Liver (tissue), 9 donors: Measurements from ENCODE around the gene ZNF786. TPM values are rescaled to one million over a fixed set of nuclear protein-coding genes. Genes with fewer than 3 reads are reported as not detected.

Source experiments
- DNase-seq: peaks from one replicate; pipeline ENCODE4 v3.0.0-alpha.2; 2017; ENCODE audit warnings: low spot score
- H3K27ac ChIP-seq, 2 donors: one replicate each; pipeline ENCODE4 v1.7.0; 2013; ENCODE audit warnings: inconsistent platforms in 2 of 2, low read length in 2 of 2, control low read depth in 1 of 2, low read depth in 1 of 2, mild to moderate bottlenecking in 1 of 2
- H3K27me3 ChIP-seq, 4 donors: one replicate each; pipeline versions ENCODE4 v1.6.1 to v1.7.0; 2013; ENCODE audit warnings: low read length in 3 of 4, inconsistent platforms in 1 of 4, mild to moderate bottlenecking in 1 of 4, moderate library complexity in 1 of 4; ENCODE audit not compliant: control insufficient read depth in 4 of 4, insufficient read depth in 4 of 4
- H3K36me3 ChIP-seq, 4 donors: one replicate each; pipeline versions ENCODE4 v1.6.1 to v1.7.0; 2013; ENCODE audit warnings: low read length in 3 of 4, mild to moderate bottlenecking in 3 of 4, low read depth in 1 of 4, moderate library complexity in 1 of 4; ENCODE audit not compliant: control insufficient read depth in 4 of 4, insufficient read depth in 3 of 4
- H3K4me1 ChIP-seq, 4 donors: one replicate each; pipeline versions ENCODE4 v1.6.1 to v1.7.0; 2013; ENCODE audit warnings: low read length in 3 of 4, mild to moderate bottlenecking in 3 of 4, moderate library complexity in 1 of 4; ENCODE audit not compliant: control insufficient read depth in 4 of 4, insufficient read depth in 4 of 4
- H3K4me3 ChIP-seq, 3 donors: one replicate each; pipeline versions ENCODE4 v1.6.1 to v1.7.0; 2013; ENCODE audit warnings: low read length in 3 of 3, control low read depth in 1 of 3, low read depth in 1 of 3, mild to moderate bottlenecking in 1 of 3
- H3K9ac ChIP-seq, 2 donors: one replicate each; pipeline ENCODE4 v1.7.0; 2013; ENCODE audit warnings: low read length in 2 of 2, mild to moderate bottlenecking in 2 of 2, moderate library complexity in 2 of 2, control low read depth in 1 of 2, low read depth in 1 of 2
- H3K9me3 ChIP-seq, 4 donors: one replicate each; pipeline versions ENCODE4 v1.6.1 to v1.7.0; 2013; ENCODE audit warnings: low read length in 3 of 4; ENCODE audit not compliant: control insufficient read depth in 4 of 4
- CTCF ChIP-seq: fragments of 150-350 bp; IDR thresholded peaks from 2 replicates; pipeline ENCODE4 v1.5.1; 2017; ENCODE audit warnings: improper control_type of control experiment, low read depth, low read length; ENCODE audit not compliant: missing input control
- EGR1 ChIP-seq, 2 donors: IDR thresholded peaks; 2 replicates each; pipeline ENCODE4 v1.6.1; 2016 to 2018; ENCODE audit warnings: antibody characterized with exemption in 2 of 2, low read depth in 2 of 2
- FOXA1 ChIP-seq: IDR thresholded peaks from 2 replicates; pipeline ENCODE4 v1.6.1; 2016; ENCODE audit warnings: antibody characterized with exemption
- FOXA2 ChIP-seq: IDR thresholded peaks from 2 replicates; pipeline ENCODE4 v1.6.1; 2016; ENCODE audit warnings: antibody characterized with exemption
- GABPA ChIP-seq, 2 donors: IDR thresholded peaks in 1 of 2; conservative IDR thresholded peaks in 1 of 2; 2 replicates each; pipeline ENCODE4 v1.6.1; 2016; ENCODE audit warnings: antibody characterized with exemption in 2 of 2, mild to moderate bottlenecking in 1 of 2, moderate library complexity in 1 of 2
- HNF4A ChIP-seq, 2 donors: conservative IDR thresholded peaks; 2 replicates each; pipeline ENCODE4 v1.6.1; 2016; ENCODE audit warnings: antibody characterized with exemption in 2 of 2, mild to moderate bottlenecking in 2 of 2
- NR2F2 ChIP-seq: IDR thresholded peaks from 2 replicates; pipeline ENCODE4 v1.6.1; 2016; ENCODE audit warnings: antibody characterized with exemption
- RAD21 ChIP-seq, 2 donors: IDR thresholded peaks; 2 replicates each; pipeline ENCODE4 v1.6.1; 2016; ENCODE audit warnings: antibody characterized with exemption in 2 of 2, mild to moderate bottlenecking in 2 of 2
- REST ChIP-seq: IDR thresholded peaks from 2 replicates; pipeline ENCODE4 v1.6.1; 2016; ENCODE audit warnings: antibody characterized with exemption, mild to moderate bottlenecking
- TAF1 ChIP-seq: conservative IDR thresholded peaks from 2 replicates; pipeline ENCODE4 v1.6.1; 2016; ENCODE audit warnings: antibody characterized with exemption, mild to moderate bottlenecking
- ZBTB33 ChIP-seq: IDR thresholded peaks from 2 replicates; pipeline ENCODE4 v1.6.1; 2016; ENCODE audit warnings: antibody characterized with exemption
- WGBS: extraction: QIAGEN DNeasy Blood & Tissue Kit; methylation state at CpG from one replicate; pipeline ENCODE4 v1.1.7; 2013; 5-methylcytosine and 5-hydroxymethylcytosine counted together
- polyA plus RNA-seq, 2 donors: library from polyadenylated mRNA; stranded (reverse) in 1 of 2; unstranded in 1 of 2; fragments of 200-250 nt in 1 of 2; fragments of >200 nt in 1 of 2; fragmentation: Nextera tagmentation in 1 of 2; extraction: Ambion mirVana in 1 of 2; gene quantifications; one replicate each; pipeline versions ENCODE4 v1.2.1 to v1.2.3, GENCODE V29; 2013 to 2015
- total RNA-seq, 2 donors: library from RNA; depleted of rRNA; stranded (reverse); fragments of >200 nt; gene quantifications; one replicate each; pipeline ENCODE4 v1.2.3, GENCODE V29; 2014
- TF ChIP-seq, protein P1 (sequence below): IDR thresholded peaks from 2 replicates; pipeline ENCODE4 v1.6.1; 2016; ENCODE audit warnings: antibody characterized with exemption
- TF ChIP-seq, protein P2 (sequence below): IDR thresholded peaks from 2 replicates; pipeline ENCODE4 v1.6.1; 2016; ENCODE audit warnings: antibody characterized with exemption
- donor health status: healthy.
- donor health status: healthy.
- donor health status: healthy.
- donor health status: healthy.
- donor health status: healthy.

The ZNF786 gene
- total and polyA plus RNA-seq, 4 donors, result 1.0 to 5.9 (median 2.3) TPM

DNA sequence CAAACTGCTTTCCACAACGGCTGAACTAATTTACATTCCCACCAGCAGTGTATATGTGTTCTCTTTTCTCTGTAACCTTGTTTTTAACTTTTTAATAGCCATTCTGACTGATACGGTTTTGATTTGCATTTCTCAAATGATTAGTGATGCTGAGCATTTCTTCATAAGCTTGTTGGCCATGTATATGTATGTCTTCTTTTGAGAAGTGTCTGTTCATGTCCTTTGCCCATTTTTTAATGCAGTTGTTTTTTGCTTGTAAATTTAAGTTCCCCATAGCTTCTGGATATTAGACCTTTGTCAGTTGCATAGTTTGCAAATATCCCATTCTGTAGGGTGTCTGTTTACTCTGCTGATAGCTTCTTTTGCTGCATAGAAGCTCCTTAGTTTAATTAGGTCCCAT lies 6.1 kb downstream of the ZNF786 start:
- Histone ChIP-seq H3K27ac (no peak overlapping the region), H3K4me1 (no peaks in the 10 kb centered on the region), H3K9me3 (no peaks in the 10 kb centered on the region), H3K9ac (no peak overlapping the region), H3K36me3 (peaks cover 0 to 3% (median under 1%) of the 10 kb centered on the region in 4 donors), H3K27me3 (no peaks in the 10 kb centered on the region), H3K4me3 (no peak overlapping the region)
- WGBS, result 96% methylated on average over 2 of the region's 2 CpGs
- no peak for DNase-seq
- TF ChIP-seq GABPA (IDR thresholded peaks at IDR 0.05 in 1 of 2, conservative IDR thresholded peaks at IDR 0.05 in 1 of 2) (no peak), REST (no peak), EGR1 (IDR thresholded peaks at IDR 0.05; ENCODE audit: low read depth in 2 of 2) (no peak), HNF4A (conservative IDR thresholded peaks at IDR 0.05) (no peak), CTCF (no peak), FOXA2 (no peak)
- TF ChIP-seq, protein P1, sequence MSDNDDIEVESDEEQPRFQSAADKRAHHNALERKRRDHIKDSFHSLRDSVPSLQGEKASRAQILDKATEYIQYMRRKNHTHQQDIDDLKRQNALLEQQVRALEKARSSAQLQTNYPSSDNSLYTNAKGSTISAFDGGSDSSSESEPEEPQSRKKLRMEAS, result no peak
- TF ChIP-seq, protein P2, sequence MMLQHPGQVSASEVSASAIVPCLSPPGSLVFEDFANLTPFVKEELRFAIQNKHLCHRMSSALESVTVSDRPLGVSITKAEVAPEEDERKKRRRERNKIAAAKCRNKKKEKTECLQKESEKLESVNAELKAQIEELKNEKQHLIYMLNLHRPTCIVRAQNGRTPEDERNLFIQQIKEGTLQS, result no peak

- WGBS, result 96% methylated on average over 6 of the region's 6 CpGs
- Histone ChIP-seq H3K27ac (no peak overlapping the region), H3K4me3 (no peak overlapping the region), H3K27me3 (no peaks in the 10 kb centered on the region), H3K36me3 (peaks cover 1 to 3% (median 2%) of the 10 kb centered on the region in 4 donors), H3K4me1 (no peaks in the 10 kb centered on the region), H3K9ac (no peak overlapping the region), H3K9me3 (no peaks in the 10 kb centered on the region)
- no peak for TF ChIP-seq NR2F2
- no peak for TF ChIP-seq GABPA (IDR thresholded peaks at IDR 0.05 in 1 of 2, conservative IDR thresholded peaks at IDR 0.05 in 1 of 2)
- TF ChIP-seq HNF4A (conservative IDR thresholded peaks at IDR 0.05), result no peak
- no peak for TF ChIP-seq EGR1 (IDR thresholded peaks at IDR 0.05; ENCODE audit: low read depth in 2 of 2)
- no peak for DNase-seq
Observed at GRCh38 chr7:149081914-149082313, 8.6 kb downstream of the ZNF786 start.

DNA sequence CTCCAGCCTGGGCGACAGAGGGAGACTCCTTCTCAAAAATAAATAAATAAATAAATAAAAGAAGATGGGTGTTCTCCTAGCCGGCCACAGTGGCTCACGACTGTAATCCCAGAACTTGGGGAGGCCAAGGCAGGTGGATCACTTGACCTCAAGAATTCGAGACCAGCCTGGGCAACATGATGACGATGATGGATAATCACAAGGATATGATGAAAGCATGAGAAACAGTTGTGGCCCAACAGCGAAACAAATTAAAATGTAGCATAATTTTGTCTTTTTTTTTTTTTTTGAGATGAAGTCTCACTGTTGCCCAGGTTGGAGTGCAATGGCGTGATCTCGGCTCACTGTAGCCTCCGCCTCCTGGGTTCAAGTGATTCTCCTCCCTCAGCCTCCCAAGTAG lies 12.9 kb downstream of the ZNF786 start:
- no peak for TF ChIP-seq REST
- TF ChIP-seq ZBTB33, result no peak
- no peak for TF ChIP-seq EGR1 (IDR thresholded peaks at IDR 0.05; ENCODE audit: low read depth in 2 of 2)
- TF ChIP-seq TAF1, result no peak
- TF ChIP-seq FOXA1, result no peak
- TF ChIP-seq, protein P1, result no peak
- no peak for TF ChIP-seq RAD21 (IDR thresholded peaks at IDR 0.05)
- H3K9ac ChIP-seq, result no peak overlapping the region
- H3K9me3 ChIP-seq, result no peaks in the 10 kb centered on the region
- H3K4me3 ChIP-seq, result no peak overlapping the region
- 84% methylated on average over 9 of the region's 9 CpGs for WGBS
- no peaks in the 10 kb centered on the region for H3K27me3 ChIP-seq
- H3K36me3 ChIP-seq, result peaks cover 2 to 10% (median 5%) of the 10 kb centered on the region in 4 donors
- H3K4me1 ChIP-seq, result no peaks in the 10 kb centered on the region
- no peak for DNase-seq
- H3K27ac ChIP-seq, result no peak overlapping the region
